HG03196 (cell line): Measurements from ENCODE around the gene GTF2IRD1.
"Not testable (repeated sequence)": the region's sequence is repeated elsewhere in the genome, so short reads cannot be mapped to it uniquely, and the experiment has no call there.

Experiments used
- ATAC-seq: cut with Tn5 transposase; IDR thresholded peaks from one replicate; pipeline ENCODE4 v1.9.1; 2021; ENCODE audit not compliant: unreplicated experiment

Gene GTF2IRD1, protein sequence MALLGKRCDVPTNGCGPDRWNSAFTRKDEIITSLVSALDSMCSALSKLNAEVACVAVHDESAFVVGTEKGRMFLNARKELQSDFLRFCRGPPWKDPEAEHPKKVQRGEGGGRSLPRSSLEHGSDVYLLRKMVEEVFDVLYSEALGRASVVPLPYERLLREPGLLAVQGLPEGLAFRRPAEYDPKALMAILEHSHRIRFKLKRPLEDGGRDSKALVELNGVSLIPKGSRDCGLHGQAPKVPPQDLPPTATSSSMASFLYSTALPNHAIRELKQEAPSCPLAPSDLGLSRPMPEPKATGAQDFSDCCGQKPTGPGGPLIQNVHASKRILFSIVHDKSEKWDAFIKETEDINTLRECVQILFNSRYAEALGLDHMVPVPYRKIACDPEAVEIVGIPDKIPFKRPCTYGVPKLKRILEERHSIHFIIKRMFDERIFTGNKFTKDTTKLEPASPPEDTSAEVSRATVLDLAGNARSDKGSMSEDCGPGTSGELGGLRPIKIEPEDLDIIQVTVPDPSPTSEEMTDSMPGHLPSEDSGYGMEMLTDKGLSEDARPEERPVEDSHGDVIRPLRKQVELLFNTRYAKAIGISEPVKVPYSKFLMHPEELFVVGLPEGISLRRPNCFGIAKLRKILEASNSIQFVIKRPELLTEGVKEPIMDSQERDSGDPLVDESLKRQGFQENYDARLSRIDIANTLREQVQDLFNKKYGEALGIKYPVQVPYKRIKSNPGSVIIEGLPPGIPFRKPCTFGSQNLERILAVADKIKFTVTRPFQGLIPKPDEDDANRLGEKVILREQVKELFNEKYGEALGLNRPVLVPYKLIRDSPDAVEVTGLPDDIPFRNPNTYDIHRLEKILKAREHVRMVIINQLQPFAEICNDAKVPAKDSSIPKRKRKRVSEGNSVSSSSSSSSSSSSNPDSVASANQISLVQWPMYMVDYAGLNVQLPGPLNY

DNA sequence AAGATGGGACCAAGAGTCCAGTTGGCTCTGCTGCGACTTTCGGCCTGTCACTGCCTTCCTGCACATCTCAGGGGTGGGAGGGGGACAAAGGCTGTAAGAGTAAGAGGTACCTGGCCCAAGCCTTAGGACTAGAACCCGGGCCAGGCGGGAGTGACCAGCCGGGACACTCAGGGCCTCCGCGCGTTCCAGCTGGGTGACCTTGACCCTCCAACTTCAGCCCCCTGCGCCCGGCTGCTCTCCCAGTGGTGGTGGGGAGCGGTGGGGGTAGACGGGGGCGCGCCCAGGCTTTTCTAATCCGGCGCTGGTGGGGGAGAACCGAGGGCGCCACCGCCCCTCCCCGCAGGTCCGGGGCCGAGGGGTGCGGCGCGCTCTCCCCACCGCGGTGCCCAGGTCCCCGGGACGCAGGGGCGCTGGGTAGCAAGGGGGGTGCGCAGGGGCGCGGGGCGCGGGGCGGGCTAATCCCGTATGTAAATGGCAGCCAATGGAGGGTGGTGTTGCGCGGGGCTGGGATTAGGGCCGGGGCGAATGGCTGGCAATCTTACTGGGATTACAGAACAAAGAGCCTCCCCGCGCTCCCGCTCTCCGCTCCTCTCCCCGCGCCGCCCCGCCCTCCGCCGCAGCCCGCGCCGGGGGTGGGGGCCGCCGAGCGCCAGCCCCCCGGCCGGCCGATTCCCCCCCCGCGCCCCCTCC lies at the start of gene GTF2IRD1:
Gene GTF2IRD1, plus strand, starts transcription at position 585 of the 690 bp plus-strand sequence. CDS start 54,175 bp downstream, outside the sequence.
- ATAC-seq = no peak

- no peak for ATAC-seq
Observed at GRCh38 chr7:74404388-74404700, 49.4 kb upstream of the GTF2IRD1 start.

- no peak for ATAC-seq
Observed at GRCh38 chr7:74404741-74405140, 49.0 kb upstream of the GTF2IRD1 start.

DNA sequence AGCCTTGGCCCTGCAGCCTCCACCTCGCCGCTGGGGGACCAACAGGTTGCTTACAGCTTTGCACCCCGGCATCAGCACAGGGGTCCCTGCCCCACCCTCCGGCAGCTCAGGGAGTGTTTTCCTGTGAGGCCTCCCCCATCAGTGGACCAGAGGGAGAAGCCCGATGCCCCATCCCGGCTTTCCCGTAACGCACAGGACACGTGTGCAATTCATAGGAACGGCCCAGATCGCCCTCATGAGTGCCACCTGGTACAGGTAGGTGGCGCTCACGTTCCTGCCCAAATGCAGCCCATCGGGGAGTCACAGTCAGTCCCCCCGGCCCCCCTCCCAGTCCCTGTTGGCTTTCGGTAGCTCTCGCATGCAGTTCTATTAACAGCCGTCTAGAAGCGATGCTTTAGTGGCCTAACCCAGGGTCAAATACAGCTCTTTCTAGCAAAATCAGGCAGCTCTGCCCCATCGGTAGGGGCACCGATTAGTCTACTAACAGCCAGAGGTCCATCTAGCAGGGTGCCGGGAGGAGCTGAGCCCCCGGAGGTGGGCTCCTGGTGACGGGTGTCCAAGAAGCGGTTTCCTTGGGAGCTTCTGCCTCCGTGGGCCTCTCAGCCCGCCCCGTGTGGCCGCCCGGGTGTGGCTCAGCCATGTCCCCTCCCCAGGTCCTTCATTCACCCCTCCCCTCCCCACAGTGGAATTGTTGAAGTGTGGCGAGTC lies 48.4 kb upstream of the GTF2IRD1 start:
- ATAC-seq = no peak

GRCh38 chr7:74405899-74406512 lies 47.7 kb upstream of the GTF2IRD1 start:
- no peak for ATAC-seq

- no peak for ATAC-seq
Observed at GRCh38 chr7:74407958-74408357, 45.7 kb upstream of the GTF2IRD1 start.

DNA sequence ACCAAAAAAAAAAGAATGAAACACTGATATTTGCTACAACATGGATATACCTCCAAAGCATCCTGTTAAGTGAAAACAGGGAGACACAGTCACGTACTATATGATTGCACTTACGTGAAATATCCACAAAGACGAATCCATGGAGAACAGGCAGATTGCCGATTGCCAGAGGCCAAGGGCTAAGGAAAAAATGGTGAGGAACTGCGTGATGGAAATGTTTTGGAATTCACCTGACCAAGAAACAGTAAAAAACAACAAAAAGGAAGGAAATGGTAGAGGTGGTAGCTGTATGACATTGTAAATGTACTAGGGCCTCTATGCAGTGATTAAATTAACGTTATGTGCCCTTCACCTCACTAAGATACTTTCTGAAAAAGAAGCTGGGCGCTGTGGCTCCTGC lies 44.1 kb upstream of the GTF2IRD1 start:
- ATAC-seq = no peak

GRCh38 chr7:74410772-74411171 lies 42.9 kb upstream of the GTF2IRD1 start:
- ATAC-seq = no peak

DNA sequence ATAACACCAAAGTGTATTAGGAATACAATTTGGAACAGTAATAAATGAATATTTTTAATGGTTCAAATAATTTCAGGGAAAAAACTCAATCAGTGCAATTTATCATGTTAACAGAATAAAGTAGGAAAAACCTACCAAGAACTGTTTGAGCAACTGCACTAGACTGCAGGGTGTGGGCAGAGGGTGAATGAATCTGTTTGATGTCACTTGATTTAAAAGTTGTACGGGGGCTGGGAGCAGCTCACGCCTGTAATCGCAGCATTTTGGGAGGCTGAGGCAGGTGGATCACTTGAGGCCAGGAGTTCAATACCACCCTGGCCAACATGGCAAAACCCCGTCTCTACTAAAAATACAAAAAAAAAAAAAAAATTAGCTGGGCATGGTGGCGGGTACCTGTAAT lies 42.1 kb upstream of the GTF2IRD1 start:
- ATAC-seq = not testable (repeated sequence)

DNA sequence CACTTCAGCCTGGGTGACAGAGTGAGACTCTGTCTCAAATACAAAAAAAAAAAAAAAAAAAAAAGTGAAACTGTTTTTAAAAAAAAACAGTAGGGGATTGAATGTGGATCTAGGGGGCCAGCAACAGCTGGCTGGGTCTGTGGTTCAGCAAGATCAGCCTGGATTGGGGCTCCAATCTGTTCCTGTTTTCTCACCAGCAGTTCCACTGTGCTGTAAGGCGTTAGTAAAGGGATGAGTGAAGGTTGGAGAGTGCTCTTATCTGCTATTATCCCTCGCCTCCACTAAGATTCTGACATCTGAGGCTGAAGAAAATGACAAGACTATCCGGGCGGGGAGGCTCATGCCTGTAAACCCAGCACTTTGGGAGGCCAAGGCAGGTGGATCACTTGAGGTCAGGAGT lies 41.6 kb upstream of the GTF2IRD1 start:
- ATAC-seq = no peak

- no peak for ATAC-seq
Observed at GRCh38 chr7:74412603-74413002, 41.1 kb upstream of the GTF2IRD1 start.

DNA sequence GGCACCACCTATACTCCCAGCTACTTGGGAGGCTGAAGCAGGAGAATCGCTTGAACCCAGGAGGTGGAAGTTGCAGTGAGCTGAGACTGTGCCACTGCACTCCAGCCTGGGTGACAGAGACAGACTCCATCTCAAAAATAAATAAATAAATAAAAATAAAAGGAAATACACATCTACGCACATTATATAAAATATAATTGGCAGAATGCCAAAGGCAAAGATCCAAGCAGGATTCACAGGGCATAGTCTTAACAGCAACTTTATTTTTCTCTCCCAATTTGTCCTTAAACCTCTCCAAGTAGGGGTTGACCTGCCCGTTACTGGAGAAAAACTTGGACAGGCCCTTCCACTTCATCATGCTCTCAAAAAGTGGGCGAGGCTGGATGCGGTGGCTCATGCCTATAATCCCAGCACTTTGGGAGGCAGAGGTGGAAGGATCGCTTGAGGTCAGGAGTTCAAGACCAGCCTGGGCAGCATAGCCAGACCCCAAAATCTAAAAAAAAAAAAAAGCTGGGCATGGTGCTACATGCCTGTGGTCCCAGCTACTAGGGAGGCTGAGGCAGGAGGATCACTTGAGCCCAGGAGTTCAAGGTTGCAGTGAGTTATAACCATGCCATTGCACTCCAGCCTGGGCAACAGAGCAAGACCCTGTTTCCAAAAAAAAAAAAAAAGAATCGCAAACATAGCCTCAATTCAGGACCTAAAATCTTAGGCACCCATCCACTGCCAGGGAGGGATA lies 38.9 kb upstream of the GTF2IRD1 start:
- ATAC-seq = not testable (repeated sequence)

DNA sequence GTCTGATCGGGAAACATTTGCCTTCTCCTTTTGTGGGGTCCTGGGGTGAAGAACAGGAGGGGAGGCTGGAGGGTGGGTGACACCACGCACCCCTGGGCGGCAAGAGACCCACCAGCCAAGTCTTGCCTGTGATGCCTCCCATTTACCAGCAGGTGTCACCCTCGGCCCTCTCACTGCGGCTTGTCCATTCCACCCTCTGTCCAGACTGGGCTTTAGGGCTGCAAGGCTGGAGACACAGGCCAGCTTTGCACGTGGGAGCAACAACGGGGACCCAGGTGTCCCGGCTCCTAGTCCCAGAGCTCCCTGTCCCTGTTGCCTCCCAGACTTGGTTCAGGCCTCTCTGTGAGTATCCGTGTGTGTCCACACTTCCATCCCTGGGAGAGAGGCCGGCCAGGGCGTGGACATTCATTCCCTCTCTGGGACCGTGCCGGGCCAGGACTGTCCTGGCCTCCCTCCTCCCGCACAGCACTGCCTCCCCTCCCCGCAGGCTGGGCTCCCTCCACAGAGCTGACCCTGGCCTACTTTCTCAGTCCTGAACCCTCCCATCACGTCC lies 36.2 kb upstream of the GTF2IRD1 start:
- no peak for ATAC-seq

DNA sequence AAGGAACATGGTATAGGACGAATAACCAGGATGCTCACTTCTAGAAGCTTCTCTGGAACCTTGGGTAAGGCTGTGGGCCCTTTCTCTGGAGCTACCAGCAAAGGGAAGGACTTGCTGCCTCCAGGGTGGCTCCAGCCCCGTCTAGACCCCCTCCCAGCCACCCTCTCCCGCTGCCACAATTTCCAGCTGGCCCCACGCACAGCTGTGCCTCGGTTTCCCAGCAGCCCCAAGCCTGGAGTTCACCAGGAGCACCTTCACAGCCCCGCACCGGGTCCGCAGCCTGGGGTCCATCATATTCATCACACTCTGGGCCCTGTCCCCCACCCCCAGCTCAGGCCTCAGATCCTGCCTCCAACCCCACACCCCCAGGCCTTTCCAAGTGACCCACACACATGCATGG lies 35.6 kb upstream of the GTF2IRD1 start:
- no peak for ATAC-seq

DNA sequence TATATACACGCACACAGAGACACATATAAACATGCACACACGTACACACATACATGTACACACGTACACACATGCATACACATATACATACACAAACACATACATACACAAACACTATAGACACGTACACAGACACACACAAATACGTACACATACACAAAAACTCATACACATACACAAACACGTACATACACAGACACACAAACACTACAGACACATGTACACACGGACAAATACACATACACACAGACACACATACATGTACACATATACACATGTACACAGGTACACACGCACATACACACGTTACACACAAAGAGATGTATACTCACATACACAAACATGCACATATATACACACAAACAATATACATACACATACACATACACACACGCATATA lies 35.2 kb upstream of the GTF2IRD1 start:
- ATAC-seq = no peak

- ATAC-seq = not testable (repeated sequence)
Observed at GRCh38 chr7:74419232-74419631, 34.5 kb upstream of the GTF2IRD1 start.

DNA sequence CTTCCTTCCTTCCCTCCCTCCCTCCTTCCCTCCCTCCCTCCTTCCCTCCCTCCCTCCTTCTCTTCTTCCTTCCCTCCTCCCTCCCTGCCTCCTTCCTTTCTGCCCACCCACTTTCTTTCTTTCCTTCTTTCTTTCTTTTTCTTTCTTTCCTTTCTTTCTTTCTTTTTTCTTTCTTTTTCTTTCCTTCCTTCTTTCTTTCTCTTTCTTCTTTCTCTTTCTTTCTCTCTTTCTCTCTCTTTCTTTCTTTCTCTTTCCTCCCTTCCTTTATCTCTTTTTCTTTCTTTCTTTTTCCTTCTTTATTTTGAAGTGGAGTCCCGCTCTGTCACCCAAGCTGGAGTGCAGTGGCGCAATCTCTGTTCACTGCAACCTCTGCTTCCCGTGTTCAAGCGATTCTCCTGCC lies 33.7 kb upstream of the GTF2IRD1 start:
- no peak for ATAC-seq

DNA sequence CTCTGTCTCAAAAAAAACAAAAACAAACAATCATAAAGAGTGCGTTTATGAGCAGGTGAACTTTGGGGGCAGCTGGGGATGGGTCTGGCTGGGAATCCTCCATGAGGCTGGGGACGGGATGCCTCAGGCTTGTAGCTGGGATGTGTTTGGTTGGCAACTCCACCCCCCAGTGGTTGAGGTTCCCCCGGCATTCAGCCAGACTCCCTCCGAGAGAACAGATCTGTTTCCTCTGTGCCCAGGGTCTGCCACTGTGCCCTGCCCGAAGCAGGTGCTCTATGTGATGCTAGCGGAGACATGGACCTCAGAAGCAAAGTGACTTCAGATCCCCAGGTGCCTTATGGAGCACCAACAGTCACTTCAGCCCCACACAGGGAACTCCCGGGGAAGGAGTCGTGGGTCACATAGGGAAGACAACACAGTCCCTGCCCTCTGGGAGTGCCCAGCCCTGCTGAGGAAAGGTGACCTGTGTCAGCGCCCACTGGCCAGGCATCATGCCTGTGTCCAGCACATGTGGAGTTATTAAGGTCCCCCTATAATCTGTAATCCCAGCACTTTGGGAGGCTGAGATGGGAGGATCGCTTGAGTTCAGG lies 29.3 kb upstream of the GTF2IRD1 start:
- no peak for ATAC-seq

- no peak for ATAC-seq
Observed at GRCh38 chr7:74428023-74428422, 25.7 kb upstream of the GTF2IRD1 start.
